Left colon (tissue), 2 donors: ENCODE measurements around the gene FBLN5. TPM values are rescaled to one million over a fixed set of nuclear protein-coding genes. Genes with fewer than 3 reads are reported as not detected.
A peak's percentile ranks its signal among the peaks of the same experiment; 100 is the strongest.

Source experiments
- ATAC-seq: fragments of 200-7000 bp; cut with Tn5 transposase; one replicate; pipeline ENCODE4 v1.9.1; 2020; ENCODE audit warnings: mild to moderate bottlenecking, moderate library complexity
- DNase-seq, 2 donors: peaks; one replicate each; pipeline ENCODE4 v3.0.0-alpha.2; 2020
- intact Hi-C, 2 donors: fragments of 100-400 bp; cut with DNase I in 1 of 2; cut with micrococcal nuclease in 1 of 2; formaldehyde crosslinking; loops; one replicate each; pipeline versions ENCODE4 v1.11.2 to v1.14.0; 2022; cut with DNase I, micrococcal nuclease
- long read RNA-seq: library from polyadenylated mRNA; unstranded; transcript quantifications from one replicate; pipeline ENCODE4 v2.0.0, GENCODE V29; 2021
- total RNA-seq, 2 donors: library from RNA; stranded (reverse); fragmentation: NEBNext Ultra II Directional; extraction: Animal tissue kit (Norgen Biotek cat#: 25700); gene quantifications; one replicate each; pipeline ENCODE4 v1.2.1, GENCODE V29; 2021
- donor health status: DM: no; HTN: no; CAD: no.
- donor health status: DM: yes; HTN: yes; CAD: no.

FBLN5 gene, protein sequence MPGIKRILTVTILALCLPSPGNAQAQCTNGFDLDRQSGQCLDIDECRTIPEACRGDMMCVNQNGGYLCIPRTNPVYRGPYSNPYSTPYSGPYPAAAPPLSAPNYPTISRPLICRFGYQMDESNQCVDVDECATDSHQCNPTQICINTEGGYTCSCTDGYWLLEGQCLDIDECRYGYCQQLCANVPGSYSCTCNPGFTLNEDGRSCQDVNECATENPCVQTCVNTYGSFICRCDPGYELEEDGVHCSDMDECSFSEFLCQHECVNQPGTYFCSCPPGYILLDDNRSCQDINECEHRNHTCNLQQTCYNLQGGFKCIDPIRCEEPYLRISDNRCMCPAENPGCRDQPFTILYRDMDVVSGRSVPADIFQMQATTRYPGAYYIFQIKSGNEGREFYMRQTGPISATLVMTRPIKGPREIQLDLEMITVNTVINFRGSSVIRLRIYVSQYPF
- 10 to 100 TPM; 13.2 to 27.6 TPM for total RNA-seq
- long read RNA-seq, partial matches to known transcripts: 7 of 12 reads
- long read RNA-seq, other reads (novel, unspliced or antisense): 2 of 12 reads

DNA sequence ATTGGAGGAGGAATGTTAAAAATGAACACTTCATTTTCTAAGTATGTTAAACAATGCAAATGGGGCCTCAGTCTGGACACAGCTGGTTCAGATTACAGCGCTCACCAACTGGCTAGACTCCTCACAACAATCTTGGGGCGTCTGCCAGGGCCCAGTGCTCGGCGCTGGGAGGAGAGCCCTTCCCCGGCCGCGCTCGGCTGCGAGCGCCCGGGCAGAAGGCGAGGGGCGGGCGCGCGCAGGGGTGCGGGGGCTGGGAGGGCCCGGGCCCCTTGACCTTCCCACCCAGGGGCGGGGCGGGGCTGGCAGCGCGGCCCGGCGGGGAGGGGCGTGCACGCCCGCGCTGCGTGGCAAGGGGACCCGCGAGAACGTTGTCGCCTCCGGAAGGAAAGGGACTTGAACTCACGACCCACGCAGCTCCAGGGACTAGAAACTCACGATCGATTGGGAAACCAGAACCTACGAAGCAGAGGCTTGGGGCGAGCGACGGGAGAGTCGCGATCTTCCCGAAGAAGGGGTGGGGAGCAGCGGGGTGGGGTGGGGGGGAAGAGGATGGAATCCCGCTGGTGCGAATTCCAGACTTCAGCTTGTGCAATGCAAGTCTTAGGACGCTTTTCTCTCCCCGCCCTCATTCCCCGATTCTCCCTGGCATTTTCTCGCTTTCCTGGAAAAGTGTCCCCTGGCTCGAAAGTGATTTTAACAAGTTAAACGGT lies at the start of gene FBLN5:
Gene FBLN5 (minus strand): TSS at position 220 of the 710 bp plus-strand sequence. CDS start 465 bp downstream, outside the sequence.
- peak; percentile 75 for ATAC-seq
- DNase-seq: peak; percentile 30 to 46
- intact Hi-C loops: no loop called here

GRCh38 chr14:91996948-91997371 lies 49.5 kb upstream of the FBLN5 start:
- DNase-seq: no peak
- intact Hi-C loops: no loop called here

DNA sequence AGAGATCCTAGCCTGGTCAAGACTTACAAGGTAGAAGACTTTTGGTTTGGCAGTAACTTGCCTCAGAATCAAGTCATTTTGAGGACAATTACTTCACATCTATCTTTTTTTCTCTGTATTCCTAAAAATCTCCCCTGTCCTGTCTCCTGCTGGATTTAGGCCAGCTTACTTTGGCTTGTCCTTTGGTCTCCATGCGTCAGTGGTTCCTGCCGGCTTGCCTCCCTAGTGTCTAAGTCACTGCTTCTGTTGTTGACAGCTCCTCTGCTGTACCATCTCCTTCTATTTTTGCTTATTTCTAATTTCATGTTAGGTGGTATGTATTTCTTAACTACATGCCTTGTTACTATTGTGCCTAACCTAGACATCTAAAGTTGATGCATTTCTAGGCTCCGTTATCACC lies 39.7 kb upstream of the FBLN5 start:
- ATAC-seq: no peak
- DNase-seq: no peak
- intact Hi-C loops: no loop called here

More at GRCh38 chr14:91996948-91997371, 49.5 kb upstream of the FBLN5 start:
- ATAC-seq: peak; percentile 89

DNA sequence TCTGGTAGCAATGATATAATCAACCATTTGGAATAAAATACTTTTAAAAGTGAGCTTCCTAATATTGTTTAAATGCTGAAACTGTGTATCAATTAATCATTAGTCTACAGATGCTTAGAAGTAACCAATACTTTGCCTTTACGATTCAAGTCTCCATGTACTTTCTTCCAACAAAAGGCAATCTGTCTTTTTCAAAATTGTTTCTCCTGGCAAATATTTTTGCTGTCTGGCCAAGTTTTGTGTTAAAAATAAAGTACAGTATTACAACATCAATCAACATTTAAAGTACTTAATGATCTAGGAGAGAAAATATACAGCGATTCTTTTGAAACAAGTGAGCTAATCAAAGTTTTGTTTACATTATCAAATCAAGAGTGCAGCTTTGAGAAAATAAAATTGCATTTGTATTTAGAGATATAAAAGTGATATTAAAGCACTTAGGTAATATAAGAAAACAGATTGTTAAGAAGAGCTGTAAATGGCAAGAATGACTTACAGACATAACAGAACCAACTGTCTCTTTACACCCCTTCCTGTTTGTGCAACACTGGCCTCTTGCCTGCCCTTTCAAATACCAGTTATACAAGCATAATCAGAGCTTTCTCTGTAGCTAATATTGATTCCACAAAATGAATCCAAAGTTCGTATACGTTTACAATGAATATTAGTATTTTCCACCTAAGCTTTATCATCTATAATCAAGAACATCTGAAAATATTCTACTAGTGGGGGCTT lies 38.2 kb upstream of the FBLN5 start:
- intact Hi-C loops: no loop called here
- DNase-seq (no peak), ATAC-seq (no peak)

DNA sequence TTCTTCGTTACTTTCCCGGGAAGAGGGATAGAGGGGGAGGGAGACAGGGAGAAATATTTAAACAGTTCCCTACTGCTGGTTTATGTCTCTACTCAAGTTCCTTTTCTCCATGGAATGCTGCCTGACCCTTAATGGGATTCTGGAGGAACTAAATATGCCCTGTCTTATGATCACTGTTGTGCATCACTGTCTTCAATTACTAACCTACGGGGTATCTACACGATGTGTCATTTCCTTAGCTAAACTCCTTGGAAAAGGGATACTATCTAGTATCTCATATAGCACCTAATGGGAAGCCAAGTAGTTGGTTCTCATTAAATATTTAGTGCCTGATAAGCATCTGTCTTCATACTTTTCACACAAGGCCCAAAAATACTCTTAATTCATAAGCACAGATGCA lies 37.5 kb upstream of the FBLN5 start:
- ATAC-seq (no peak), DNase-seq (no peak)
- intact Hi-C loops: no loop called here

GRCh38 chr14:91983588-91983987 lies 36.1 kb upstream of the FBLN5 start:
- DNase-seq (no peak), ATAC-seq (no peak)
- intact Hi-C loops: no loop called here

- DNase-seq (no peak), ATAC-seq (no peak)
- intact Hi-C loops: no loop called here
These were observed 32.7 kb upstream of the FBLN5 start for GRCh38 chr14:91980157-91980556.

DNA sequence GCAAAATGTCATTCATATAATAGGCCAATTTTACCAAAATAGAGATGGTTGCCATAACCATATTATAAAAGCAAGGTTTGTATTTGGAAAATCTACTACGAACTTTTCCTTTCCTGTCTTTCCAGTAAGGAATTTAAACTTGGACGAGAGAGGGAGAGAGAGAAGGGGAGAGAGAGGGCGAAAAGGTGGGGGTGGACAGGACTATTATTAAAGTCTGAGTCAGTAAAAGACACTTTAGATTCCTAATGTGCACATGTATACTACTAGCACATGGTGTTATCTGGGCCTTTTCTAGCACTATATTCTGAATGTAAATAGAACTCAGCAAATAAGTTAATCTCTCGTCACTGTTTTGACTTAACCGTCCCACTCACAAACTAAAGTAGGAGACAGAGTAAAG lies 30.4 kb upstream of the FBLN5 start:
- ATAC-seq: no peak
- intact Hi-C loops: no loop called here
- no peak for DNase-seq

DNA sequence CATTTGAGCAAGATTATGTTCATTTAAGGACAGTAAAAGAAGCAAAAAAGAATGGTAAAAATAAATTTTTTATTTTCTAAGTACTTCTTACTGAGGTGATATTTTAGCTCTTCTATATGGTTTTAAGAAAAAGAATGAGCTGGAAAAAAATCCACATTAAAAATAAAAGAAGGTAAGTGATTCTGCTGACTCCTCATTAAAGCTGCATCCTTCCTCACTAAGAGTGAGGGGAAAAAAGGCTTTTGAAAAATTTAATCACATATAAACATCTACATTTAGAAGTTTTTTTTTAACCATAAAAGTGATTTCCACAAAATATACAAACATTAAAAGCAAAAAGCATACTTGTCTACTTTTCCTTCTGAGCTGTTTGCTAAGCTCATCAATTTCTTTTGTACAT lies 28.3 kb upstream of the FBLN5 start:
- ATAC-seq (no peak), DNase-seq (no peak)
- intact Hi-C loops: no loop called here

DNA sequence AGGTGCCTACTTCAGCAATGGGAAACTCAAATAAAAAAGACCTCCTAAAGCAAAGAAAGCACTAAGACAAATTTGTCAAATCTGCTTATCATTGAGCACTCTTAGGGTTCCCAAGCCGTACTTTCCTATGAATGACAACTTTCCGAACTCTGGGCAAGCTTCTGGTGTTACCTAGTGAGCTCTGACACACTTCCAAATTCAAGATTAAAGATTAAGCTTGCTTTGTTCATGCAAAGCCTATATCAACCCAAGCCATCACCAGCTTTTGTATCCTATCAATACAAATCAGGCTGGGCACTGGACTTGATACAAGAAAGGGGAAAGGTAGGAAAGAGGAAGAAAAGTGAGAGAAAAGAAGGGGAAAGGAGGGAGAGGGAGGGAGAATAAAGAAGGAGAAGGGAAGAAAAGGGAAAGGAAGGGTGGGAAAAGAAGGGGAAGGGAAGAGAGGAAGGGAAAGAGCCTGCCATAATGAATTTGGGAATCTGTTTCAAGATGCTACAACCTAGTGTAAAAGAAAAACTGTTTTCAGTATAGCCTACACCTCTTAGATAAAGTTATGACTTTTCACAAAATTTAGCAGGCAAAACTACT lies 23.8 kb upstream of the FBLN5 start:
- DNase-seq (no peak), ATAC-seq (no peak)
- intact Hi-C loops: no loop called here

DNA sequence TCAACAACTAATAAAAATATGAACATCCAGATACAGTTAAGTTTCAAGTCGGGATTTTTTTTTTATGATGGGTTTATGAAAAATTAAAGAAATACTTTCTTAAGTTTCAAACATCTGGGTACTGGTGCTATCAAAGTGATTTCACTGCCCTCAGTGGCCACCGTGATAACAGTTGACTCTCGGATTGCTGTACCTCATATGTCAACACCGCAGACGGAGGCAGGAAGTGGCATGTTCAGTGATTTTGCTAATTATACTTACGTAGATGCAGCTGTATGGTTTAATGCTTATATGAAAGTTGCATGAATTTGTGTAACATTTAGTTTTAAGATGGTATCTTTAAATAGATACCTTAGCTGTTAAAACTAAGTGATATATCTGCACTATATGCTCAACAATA lies 20.8 kb upstream of the FBLN5 start:
- no peak for ATAC-seq
- intact Hi-C loops: no loop called here
- DNase-seq: no peak

- intact Hi-C loops: no loop called here
- no peak for DNase-seq
- ATAC-seq: no peak
These were observed 17.2 kb upstream of the FBLN5 start for GRCh38 chr14:91964724-91965123.

GRCh38 chr14:91964011-91964410 lies 16.5 kb upstream of the FBLN5 start:
- intact Hi-C loops: no loop called here
- DNase-seq (no peak), ATAC-seq (no peak)

DNA sequence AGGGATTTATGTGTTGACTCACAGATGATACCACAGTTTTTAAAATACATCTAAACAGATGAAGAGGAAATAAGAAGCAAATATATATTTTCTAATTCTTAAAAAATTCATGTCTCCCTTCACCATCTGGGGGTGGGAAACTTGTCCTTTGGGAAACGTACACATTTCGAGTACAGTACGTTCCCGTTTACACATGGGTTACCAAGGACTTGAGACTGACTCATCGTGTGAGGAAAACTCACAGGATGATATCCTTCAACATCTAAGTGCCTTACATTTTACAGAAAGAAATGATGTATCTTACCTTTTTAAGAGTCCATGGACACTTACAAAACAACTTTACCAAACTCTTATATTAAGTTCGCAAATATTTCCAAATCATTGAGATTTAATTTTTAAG lies 16.0 kb upstream of the FBLN5 start:
- no peak for DNase-seq
- intact Hi-C loops: no loop called here
- ATAC-seq: no peak

- DNase-seq (no peak), ATAC-seq (no peak)
- intact Hi-C loops: no loop called here
These were observed 14.1 kb upstream of the FBLN5 start for GRCh38 chr14:91961297-91962220.

GRCh38 chr14:91957876-91958313 lies 10.4 kb upstream of the FBLN5 start:
- intact Hi-C loops: no loop called here

DNA sequence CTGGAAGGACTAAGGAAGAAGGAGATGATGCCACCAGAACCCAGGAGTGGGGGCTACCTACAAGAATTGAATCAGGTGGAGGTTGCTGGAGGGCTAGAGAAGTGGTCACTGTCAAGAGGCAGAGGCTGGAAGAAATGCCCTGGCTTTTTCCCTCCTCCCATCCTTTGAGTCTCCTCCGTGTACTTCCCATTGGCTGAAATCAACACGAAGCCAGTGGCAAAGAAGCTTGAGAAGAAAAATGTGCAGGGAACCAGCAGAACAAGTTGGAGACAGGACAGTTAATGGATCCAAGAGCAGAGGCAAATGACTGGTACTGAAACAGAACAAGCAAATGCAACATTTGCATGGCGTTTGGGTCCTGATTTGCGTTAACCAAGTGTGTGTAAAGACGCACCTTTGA lies 9.1 kb upstream of the FBLN5 start:
- intact Hi-C loops: no loop called here
- no peak for ATAC-seq
- DNase-seq: no peak

More at GRCh38 chr14:91957876-91958313, 10.4 kb upstream of the FBLN5 start:
- DNase-seq: no peak
- peak; percentile 45 for ATAC-seq

- ATAC-seq (no peak), DNase-seq (no peak)
- intact Hi-C loops: no loop called here
These were observed 7.7 kb upstream of the FBLN5 start for GRCh38 chr14:91955168-91955567.
